ENCODE measurements around the gene SRPK1.
"Not testable (repeated sequence)": the region's sequence is repeated elsewhere in the genome, so short reads cannot be mapped to it uniquely, and the experiment has no call there.

The SRPK1 gene

DNA sequence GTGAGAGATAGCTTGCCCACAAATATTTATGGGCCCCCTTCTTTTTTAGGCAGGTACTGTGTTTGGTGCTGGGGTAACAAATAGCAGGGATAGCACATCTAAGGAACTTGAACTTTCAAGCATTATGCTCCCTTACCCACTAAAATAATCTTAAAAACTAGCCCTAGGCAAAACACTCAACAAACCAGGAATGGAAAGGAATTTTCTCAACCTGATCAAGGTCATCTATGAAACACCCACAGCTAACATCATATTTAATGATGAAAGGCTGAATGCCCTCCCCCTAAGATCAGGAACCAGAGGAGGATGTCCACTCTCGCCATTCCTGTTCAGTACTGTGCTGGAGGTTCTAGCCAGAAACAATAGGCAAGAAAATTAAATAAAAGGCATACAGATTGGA, 8.7 kb upstream of the SRPK1 start:
- no peak for FAIRE-seq

DNA sequence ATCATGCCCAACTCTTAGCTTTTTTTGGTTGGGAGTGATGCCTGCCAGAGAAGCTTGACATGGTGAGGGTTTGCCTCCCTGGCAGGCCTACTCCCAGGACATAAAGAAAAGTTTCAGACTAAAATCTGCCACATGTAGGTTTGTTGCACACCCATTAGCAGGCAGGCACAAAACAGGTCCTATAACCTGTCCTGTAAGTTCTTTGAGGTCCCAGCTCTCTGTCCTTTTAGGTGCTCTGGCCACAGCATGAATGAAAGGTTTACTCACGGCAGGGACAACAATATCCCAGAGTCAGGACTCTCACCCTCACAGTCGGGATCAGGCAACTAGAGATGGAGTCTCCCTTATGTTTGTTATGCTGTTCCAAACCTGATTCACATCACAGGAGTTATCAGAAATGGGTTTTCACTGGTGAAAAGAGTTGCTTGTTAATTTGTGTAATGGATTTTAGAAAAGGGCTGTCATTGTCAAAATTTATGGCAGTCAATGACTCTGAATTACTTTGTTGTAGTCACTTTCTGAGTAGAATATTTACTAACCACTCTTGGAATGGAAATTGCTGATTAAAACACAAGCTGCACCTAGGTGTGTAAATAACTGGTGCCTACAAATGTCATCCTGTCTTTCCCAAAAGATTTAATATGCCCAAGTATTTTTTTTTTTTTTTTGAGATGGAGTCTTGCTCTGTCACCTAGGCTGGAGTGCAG, 5.8 kb upstream of the SRPK1 start:
- FAIRE-seq = no peak

- no peak for FAIRE-seq
Measured at GRCh38 chr6:35925961-35926360, 5.1 kb upstream of the SRPK1 start.

DNA sequence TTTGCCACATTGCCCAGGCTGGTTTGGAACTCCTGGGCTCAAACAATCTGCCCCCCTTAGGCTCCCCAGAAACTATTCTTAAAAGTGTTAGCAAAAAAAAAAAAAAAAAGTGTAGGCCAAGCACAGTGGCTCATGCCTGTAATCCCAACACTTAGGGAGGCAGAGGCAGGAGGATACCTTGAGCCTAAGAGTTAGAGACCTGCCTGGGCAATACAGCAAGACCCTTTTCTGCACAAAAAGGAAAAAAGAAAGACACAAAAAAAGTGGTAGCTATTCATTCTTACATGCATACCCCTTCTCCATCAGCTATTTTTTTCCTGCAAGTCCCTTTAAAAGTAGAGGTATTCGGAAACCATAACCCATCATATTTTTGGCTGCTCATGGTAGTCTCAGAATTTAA, 3.2 kb upstream of the SRPK1 start:
- no peak for FAIRE-seq

DNA sequence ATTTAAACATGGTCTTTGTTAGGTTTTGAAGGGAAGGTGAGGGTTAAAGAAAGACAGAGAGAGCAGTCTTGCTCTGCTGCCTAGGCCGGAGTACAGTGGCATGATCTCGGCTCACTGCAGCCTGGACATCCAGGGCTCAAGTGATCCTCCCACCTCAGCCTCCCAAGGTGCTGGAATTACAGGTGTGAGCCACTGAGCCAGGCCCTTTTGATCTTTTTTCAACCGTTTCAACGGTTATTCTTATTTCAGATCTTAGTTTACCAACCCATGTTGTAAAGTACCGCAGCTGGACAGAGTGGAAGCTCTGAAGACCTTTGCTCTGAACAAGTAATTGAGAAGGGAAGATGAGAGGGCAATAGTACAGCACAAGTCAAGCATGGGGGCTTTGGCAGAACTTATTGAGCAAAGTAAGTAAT, 1.2 kb upstream of the SRPK1 start:
- no peak for FAIRE-seq

GRCh38 chr6:35919827-35920751, 809 bp downstream of the SRPK1 start:
- FAIRE-seq = no peak

GRCh38 chr6:35919085-35919826, 1.6 kb downstream of the SRPK1 start:
- FAIRE-seq = no peak

DNA sequence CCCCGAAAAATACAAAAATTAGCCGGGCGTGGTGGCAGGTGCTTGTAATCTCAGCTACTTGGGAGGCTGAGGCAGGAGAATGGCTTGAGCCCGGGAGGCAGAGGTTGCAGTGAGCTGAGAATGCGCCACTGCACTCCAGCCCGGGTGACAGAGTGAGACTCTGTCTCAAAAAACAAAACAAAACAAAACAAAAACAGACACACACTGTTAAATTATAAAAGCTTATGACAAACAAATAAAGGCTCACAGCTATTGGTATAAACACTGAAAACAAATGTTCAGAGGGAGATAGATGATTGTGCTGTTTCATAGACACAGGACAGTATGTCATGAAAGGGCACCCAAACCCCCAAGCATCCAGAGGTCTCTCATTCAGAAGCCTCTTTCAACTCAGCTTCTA, 4.0 kb downstream of the SRPK1 start:
- FAIRE-seq = not testable (repeated sequence)

DNA sequence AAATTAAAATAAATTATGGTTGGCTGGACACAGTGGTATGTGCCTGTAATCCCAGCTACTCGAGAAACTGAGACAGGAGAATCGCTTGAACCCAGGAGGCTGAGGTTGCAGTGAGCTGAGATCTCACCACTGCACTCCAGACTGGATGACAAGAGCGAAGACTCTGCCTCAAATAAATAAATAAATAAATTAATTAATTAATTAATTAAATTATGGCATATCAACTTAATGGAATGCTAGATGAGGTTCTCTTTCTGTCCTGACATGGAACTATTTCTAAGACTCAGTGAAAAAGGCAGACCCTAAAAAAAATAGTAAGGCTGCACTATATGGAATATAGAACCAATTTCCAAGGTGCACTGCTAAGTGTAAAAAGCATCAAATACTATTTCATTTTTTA, 4.8 kb downstream of the SRPK1 start:
- FAIRE-seq = no peak

- no peak for FAIRE-seq
Measured at GRCh38 chr6:35914536-35914935, 6.4 kb downstream of the SRPK1 start.

- FAIRE-seq = no peak
Measured at GRCh38 chr6:35911871-35912653, 8.8 kb downstream of the SRPK1 start.

GRCh38 chr6:35909571-35909970, 11.3 kb downstream of the SRPK1 start:
- FAIRE-seq = not testable (repeated sequence)

DNA sequence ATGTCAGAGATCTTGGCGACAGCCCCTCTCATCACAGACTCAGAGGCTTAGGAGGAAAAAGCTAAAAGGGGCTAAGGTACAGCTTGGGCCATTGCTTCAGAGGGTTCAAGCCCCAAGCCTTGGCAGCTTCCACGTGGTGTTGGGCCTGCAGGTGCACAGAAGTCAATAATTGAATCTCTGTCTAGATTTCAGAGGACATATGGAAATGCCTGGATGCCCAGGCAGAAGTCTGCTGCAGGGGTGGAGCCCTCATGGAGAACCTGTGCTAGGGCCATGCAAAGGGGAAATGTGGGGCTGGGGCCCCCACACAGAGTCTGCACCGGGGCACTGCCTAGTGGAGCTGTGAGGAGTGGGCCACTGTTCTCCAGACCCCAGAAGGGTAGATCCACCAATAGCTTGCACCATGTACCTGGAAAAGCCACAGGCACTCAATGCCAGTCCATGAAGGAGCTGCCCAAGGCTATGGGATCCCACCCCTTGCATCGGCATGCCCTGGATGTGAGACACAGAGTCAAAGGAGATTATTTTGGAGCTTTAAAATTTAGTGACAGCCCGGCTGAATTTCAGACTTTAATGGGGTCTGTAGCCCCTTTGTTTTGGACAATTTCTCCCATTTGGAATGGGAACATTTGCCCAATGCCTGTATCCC, 12.0 kb downstream of the SRPK1 start:
- not testable (repeated sequence) for FAIRE-seq

GRCh38 chr6:35907750-35908149, 13.1 kb downstream of the SRPK1 start:
- no peak for FAIRE-seq

- FAIRE-seq = no peak
Measured at GRCh38 chr6:35906499-35906846, 14.4 kb downstream of the SRPK1 start.

- FAIRE-seq = no peak
Measured at GRCh38 chr6:35905841-35906498, 14.9 kb downstream of the SRPK1 start.

- no peak for FAIRE-seq
Measured at GRCh38 chr6:35905141-35905785, 15.6 kb downstream of the SRPK1 start.

DNA sequence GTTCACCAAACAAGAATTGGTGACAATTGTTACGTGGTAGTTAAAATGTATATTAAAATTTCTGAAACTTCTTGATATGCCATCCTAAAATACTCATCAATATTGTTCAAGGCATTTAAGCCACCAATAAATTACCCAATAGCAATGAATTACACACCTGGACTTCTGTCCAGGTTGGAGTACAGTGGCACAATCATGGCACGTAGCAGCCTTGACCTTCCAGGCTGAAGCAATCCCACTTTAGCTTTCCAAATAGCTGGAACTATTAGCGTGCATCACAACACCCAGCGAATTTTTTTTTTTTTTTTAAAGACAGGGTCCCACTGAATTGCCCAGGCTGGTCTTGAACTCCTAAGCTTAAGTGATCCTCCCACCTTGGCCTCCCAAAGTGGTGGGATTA, 17.2 kb downstream of the SRPK1 start:
- no peak for FAIRE-seq

- no peak for FAIRE-seq
Measured at GRCh38 chr6:35900448-35900847, 20.4 kb downstream of the SRPK1 start.

DNA sequence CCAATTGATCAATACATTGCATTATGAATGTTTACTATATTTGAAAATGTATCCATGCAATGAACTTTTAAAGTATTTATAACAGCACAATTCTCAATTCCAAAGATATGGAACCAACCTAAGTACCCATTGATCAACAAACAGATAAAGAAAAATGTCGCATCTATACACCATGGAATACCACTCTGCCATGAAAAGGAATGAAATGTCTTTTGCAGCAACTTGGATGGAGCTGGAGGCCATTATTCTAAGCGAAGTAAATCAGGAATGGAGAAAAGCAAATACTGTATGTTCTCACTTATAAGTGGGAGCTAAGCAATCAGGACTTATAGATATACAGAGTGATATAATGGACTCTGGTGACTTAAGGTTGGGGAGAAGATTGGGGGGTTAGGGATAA, 22.9 kb downstream of the SRPK1 start:
- FAIRE-seq = no peak

DNA sequence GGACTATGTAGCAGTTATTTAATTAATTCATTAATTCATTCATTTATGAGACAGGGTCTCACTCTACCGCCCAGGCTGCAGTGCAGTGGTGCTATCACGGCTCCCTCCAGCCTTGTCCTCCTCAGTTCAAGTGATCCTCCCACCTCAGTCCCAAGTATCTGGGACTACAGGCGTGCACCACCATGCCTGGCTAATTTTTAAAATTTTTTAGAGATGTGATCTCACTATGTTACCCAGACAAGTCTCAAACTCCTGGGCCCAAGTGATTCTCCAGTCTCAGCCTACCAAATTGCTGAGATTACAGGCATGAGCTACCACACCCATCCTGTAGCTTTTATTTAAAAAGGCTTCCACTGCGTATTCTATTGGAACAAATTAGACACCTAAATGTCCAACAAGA, 23.4 kb downstream of the SRPK1 start:
- FAIRE-seq = no peak

Measured in A204.1 (cell line).